H9 (cell line): ENCODE results near the gene BIK. TPM values are rescaled to one million over a fixed set of nuclear protein-coding genes. Genes with fewer than 3 reads are reported as not detected.

Experiments
- DNase-seq: peaks from one replicate; pipeline ENCODE4 v3.0.0-alpha.2; 2017
- H2AFZ ChIP-seq: one replicate; pipeline ENCODE4 v1.6.1; 2013; ENCODE audit warnings: mild to moderate bottlenecking, low read length, control low read depth, moderate library complexity
- H2AK5ac ChIP-seq: 2 replicates; pipeline ENCODE4 v1.6.1; 2013; ENCODE audit warnings: low read length, control low read depth, mixed read lengths; ENCODE audit not compliant: insufficient read length
- H2BK120ac ChIP-seq: one replicate; pipeline ENCODE4 v1.6.1; 2013; ENCODE audit warnings: low read depth, mild to moderate bottlenecking, low read length, control low read depth, inconsistent platforms; ENCODE audit not compliant: poor library complexity, severe bottlenecking
- H2BK12ac ChIP-seq: 2 replicates; pipeline ENCODE4 v1.6.1; 2013; ENCODE audit warnings: low read length, control low read depth, mixed read lengths, low read depth; ENCODE audit not compliant: insufficient read length
- H2BK15ac ChIP-seq: 2 replicates; pipeline ENCODE4 v1.6.1; 2013; ENCODE audit warnings: low read depth, low read length, control low read depth
- H2BK20ac ChIP-seq: one replicate; pipeline ENCODE4 v1.6.1; 2013; ENCODE audit warnings: low read depth, mild to moderate bottlenecking, low read length, control low read depth, inconsistent platforms; ENCODE audit not compliant: poor library complexity, severe bottlenecking
- H2BK5ac ChIP-seq: 2 replicates; pipeline ENCODE4 v1.6.1; 2013; ENCODE audit warnings: low read length, control low read depth, mixed read lengths; ENCODE audit not compliant: insufficient read length
- H3K14ac ChIP-seq: 2 replicates; pipeline ENCODE4 v1.6.1; 2013; ENCODE audit warnings: low read length, control low read depth; ENCODE audit not compliant: insufficient read depth
- H3K18ac ChIP-seq: 2 replicates; pipeline ENCODE4 v1.6.1; 2013; ENCODE audit warnings: low read depth, mild to moderate bottlenecking, mixed read lengths, low read length, control low read depth; ENCODE audit not compliant: insufficient read length
- H3K23ac ChIP-seq: 2 replicates; pipeline ENCODE4 v1.6.1; 2013; ENCODE audit warnings: low read length, control low read depth, mixed read lengths, low read depth; ENCODE audit not compliant: insufficient read length
- H3K23me2 ChIP-seq: 2 replicates; pipeline ENCODE4 v1.6.1; 2013; ENCODE audit warnings: low read depth, mild to moderate bottlenecking, mixed read lengths, low read length, control low read depth; ENCODE audit not compliant: insufficient read length, poor library complexity, severe bottlenecking
- H3K27ac ChIP-seq: 2 replicates; pipeline ENCODE4 v1.5.1; 2013; ENCODE audit warnings: low read length, control low read depth, mixed read lengths, low read depth; ENCODE audit not compliant: insufficient read length
- H3K27me3 ChIP-seq: 2 replicates; pipeline ENCODE4 v1.6.1; 2013; ENCODE audit warnings: low read length, control low read depth, inconsistent platforms; ENCODE audit not compliant: insufficient read depth
- H3K4ac ChIP-seq: 2 replicates; pipeline ENCODE4 v1.6.1; 2013; ENCODE audit warnings: low read depth, mild to moderate bottlenecking, control low read depth, inconsistent platforms, low read length, moderate library complexity
- H3K4me1 ChIP-seq: 2 replicates; pipeline ENCODE4 v1.6.1; 2013; ENCODE audit warnings: low read length, control low read depth, inconsistent platforms; ENCODE audit not compliant: insufficient read depth
- H3K4me2 ChIP-seq: 2 replicates; pipeline ENCODE4 v1.6.1; 2013; ENCODE audit warnings: low read length, control low read depth, mixed read lengths; ENCODE audit not compliant: insufficient read length, insufficient read depth
- H3K56ac ChIP-seq: 2 replicates; pipeline ENCODE4 v1.6.1; 2013; ENCODE audit warnings: low read depth, mild to moderate bottlenecking, mixed read lengths, low read length, control low read depth; ENCODE audit not compliant: insufficient read length
- H3K79me1 ChIP-seq: 2 replicates; pipeline ENCODE4 v1.6.1; 2013; ENCODE audit warnings: low read depth, mild to moderate bottlenecking, moderate library complexity, low read length, control low read depth, inconsistent platforms; ENCODE audit not compliant: insufficient read depth, poor library complexity, severe bottlenecking
- H3K79me2 ChIP-seq: 2 replicates; pipeline ENCODE4 v1.6.1; 2013; ENCODE audit warnings: low read length, control low read depth, inconsistent platforms; ENCODE audit not compliant: insufficient read depth
- H3K9ac ChIP-seq: 2 replicates; pipeline ENCODE4 v1.6.1; 2013; ENCODE audit warnings: low read length, control low read depth, mixed read lengths; ENCODE audit not compliant: insufficient read length; ENCODE audit errors: extremely low read depth
- H3K9me3 ChIP-seq: one replicate; pipeline ENCODE4 v1.6.1; 2013; ENCODE audit warnings: low read depth, low read length, inconsistent platforms; ENCODE audit not compliant: control insufficient read depth
- H3T11ph ChIP-seq: one replicate; pipeline ENCODE4 v1.6.1; 2013; ENCODE audit warnings: mild to moderate bottlenecking, low read length, control low read depth, inconsistent platforms
- H4K20me1 ChIP-seq: one replicate; pipeline ENCODE4 v1.6.1; 2013; ENCODE audit not compliant: control insufficient read depth, insufficient read length, insufficient read depth
- H4K5ac ChIP-seq: 2 replicates; pipeline ENCODE4 v1.6.1; 2013; ENCODE audit warnings: low read depth, mild to moderate bottlenecking, mixed read lengths, low read length, control low read depth; ENCODE audit not compliant: insufficient read length
- H4K8ac ChIP-seq: replicated peaks from 2 replicates; pipeline ENCODE4 v1.6.1; 2013; ENCODE audit warnings: low read length, control low read depth, mixed read lengths, low read depth; ENCODE audit not compliant: insufficient read length
- H4K91ac ChIP-seq: 2 replicates; pipeline ENCODE4 v1.6.1; 2013; ENCODE audit warnings: low read depth, mild to moderate bottlenecking, moderate library complexity, mixed read lengths, low read length, control low read depth; ENCODE audit not compliant: insufficient read length
- H3K27ac Mint-ChIP-seq, 3 experiments: 2 replicates in 2 of 3; 3 replicates in 1 of 3; pipeline ENCODE4 v1.8.0; 2020 to 2021; ENCODE audit warnings: mixed read lengths in 3 of 3, mild to moderate bottlenecking in 1 of 3, moderate library complexity in 1 of 3
- H3K27me3 Mint-ChIP-seq: 2 replicates; pipeline ENCODE4 v1.8.0; 2021; ENCODE audit warnings: low read depth, mild to moderate bottlenecking, moderate library complexity, mixed read lengths
- H3K36me3 Mint-ChIP-seq, 3 experiments: 2 replicates in 2 of 3; 3 replicates in 1 of 3; pipeline ENCODE4 v1.8.0; 2020 to 2021; ENCODE audit warnings: low read depth in 3 of 3, mixed read lengths in 3 of 3; ENCODE audit not compliant: insufficient read depth in 1 of 3
- H3K4me1 Mint-ChIP-seq, 2 experiments: 2 replicates each; pipeline ENCODE4 v1.8.0; 2020; ENCODE audit warnings: mixed read lengths in 2 of 2
- H3K4me3 Mint-ChIP-seq, 2 experiments: 2 replicates in 1 of 2; 3 replicates in 1 of 2; pipeline ENCODE4 v1.8.0; 2020 to 2021; ENCODE audit warnings: mild to moderate bottlenecking in 2 of 2, mixed read lengths in 2 of 2, moderate library complexity in 1 of 2
- H3K9me3 Mint-ChIP-seq, 2 experiments: 2 replicates in 1 of 2; 3 replicates in 1 of 2; pipeline ENCODE4 v1.8.0; 2020; ENCODE audit warnings: mild to moderate bottlenecking in 2 of 2, mixed read lengths in 2 of 2, moderate library complexity in 1 of 2
- WGBS: extraction: QIAGEN DNeasy Blood & Tissue Kit; methylation state at CpG from one replicate; pipeline ENCODE4 v1.1.7; 2013; ENCODE audit warnings: missing lambda C conversion rate, low lambda C conversion rate, mixed read lengths; ENCODE audit not compliant: insufficient read length; ENCODE audit errors: extremely low coverage; 5-methylcytosine and 5-hydroxymethylcytosine counted together
- total RNA-seq: library from RNA; stranded (reverse); gene quantifications from 2 replicates; pipeline ENCODE4 v1.2.1, GENCODE V29; 2021
- TF ChIP-seq, protein P1 (sequence below): fragments of 200-600 bp; sonication (generic); conservative IDR thresholded peaks from 3 replicates; pipeline ENCODE4 v1.8.0; 2021; ENCODE audit warnings: antibody characterized with exemption, mild to moderate bottlenecking

Gene BIK
- total RNA-seq, 1 experiment from 2014 or later = 8.3 TPM

DNA sequence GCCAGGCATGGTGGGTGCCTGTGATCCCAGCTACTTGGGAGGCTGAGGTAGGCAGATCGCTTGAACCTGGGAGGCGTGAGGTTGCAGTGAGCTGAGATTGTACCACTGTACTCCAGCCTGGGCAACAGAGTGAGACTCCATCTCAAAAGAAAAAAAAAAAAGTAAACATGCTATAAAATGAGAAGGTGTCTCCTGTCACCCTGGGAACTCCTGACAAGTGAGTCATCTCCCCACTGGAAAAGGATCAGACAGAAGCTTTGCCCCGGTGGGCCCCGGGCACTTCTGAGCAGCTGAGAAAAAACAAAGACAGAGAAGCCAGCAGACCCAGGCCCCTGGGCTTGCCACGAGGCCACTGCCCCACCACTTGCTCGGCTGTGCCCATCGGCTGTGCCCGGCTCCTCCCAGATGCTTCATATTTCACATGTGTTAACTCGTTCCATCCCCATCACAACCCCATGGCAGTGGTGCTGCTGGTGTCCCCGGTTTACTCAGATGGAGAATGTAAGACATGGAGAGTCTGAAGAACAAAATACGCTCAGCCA, 43.6 kb upstream of the BIK start:
- Histone ChIP-seq H3K23me2 (no peaks in the 10 kb centered on the region), H2BK120ac (no peak overlapping the region), H3K4me2 (no peak overlapping the region), H2AK5ac (no peak overlapping the region), H3T11ph (no peak overlapping the region), H3K4me1 (no peaks in the 10 kb centered on the region), H3K79me1 (no peaks in the 10 kb centered on the region), H3K79me2 (no peaks in the 10 kb centered on the region), H2BK12ac (no peak overlapping the region), H2BK15ac (no peak overlapping the region), H2BK20ac (no peak overlapping the region), H3K9me3 (no peaks in the 10 kb centered on the region), H2BK5ac (no peak overlapping the region), H2AFZ (no peak overlapping the region), H4K91ac (no peak overlapping the region), H3K56ac (no peak overlapping the region), H3K4ac (no peak overlapping the region), H4K5ac (no peak overlapping the region), H3K14ac (no peak overlapping the region), H3K27ac (no peak overlapping the region), H4K20me1 (no peaks in the 10 kb centered on the region), H3K9ac (no peak overlapping the region), H3K27me3 (no peaks in the 10 kb centered on the region), H3K23ac (no peak overlapping the region), H3K18ac (no peak overlapping the region), H4K8ac (no peak overlapping the region)
- no peaks in the 10 kb centered on the region for H3K9me3 Mint-ChIP-seq
- H3K4me3 Mint-ChIP-seq = no peak overlapping the region
- H3K36me3 Mint-ChIP-seq = peaks cover 0 to 14% (median 0%) of the 10 kb centered on the region in 3 experiments; a peak in 3 of 7 replicates
- no peaks in the 10 kb centered on the region for H3K4me1 Mint-ChIP-seq
- H3K27me3 Mint-ChIP-seq = no peaks in the 10 kb centered on the region
- peak overlapping the region in 1 of 3 experiments; percentile 31; a peak in 1 of 7 replicates for H3K27ac Mint-ChIP-seq
- no peak for DNase-seq
- TF ChIP-seq, protein P1, sequence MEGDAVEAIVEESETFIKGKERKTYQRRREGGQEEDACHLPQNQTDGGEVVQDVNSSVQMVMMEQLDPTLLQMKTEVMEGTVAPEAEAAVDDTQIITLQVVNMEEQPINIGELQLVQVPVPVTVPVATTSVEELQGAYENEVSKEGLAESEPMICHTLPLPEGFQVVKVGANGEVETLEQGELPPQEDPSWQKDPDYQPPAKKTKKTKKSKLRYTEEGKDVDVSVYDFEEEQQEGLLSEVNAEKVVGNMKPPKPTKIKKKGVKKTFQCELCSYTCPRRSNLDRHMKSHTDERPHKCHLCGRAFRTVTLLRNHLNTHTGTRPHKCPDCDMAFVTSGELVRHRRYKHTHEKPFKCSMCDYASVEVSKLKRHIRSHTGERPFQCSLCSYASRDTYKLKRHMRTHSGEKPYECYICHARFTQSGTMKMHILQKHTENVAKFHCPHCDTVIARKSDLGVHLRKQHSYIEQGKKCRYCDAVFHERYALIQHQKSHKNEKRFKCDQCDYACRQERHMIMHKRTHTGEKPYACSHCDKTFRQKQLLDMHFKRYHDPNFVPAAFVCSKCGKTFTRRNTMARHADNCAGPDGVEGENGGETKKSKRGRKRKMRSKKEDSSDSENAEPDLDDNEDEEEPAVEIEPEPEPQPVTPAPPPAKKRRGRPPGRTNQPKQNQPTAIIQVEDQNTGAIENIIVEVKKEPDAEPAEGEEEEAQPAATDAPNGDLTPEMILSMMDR = no peak
- no CpG with 5 or more reads among the region's 11 CpGs for WGBS
